Dedifferentiated amniotic fluid mesenchymal stem cell (primary cell): ENCODE data around the gene PLB1.

Experiments
- DNase-seq: peaks from one replicate; pipeline ENCODE4 v3.0.0-alpha.2; 2016; ENCODE audit errors: extremely low spot score

PLB1 gene

GRCh38 chr2:28627722-28628480, 132.0 kb downstream of the PLB1 start:
- no peak for DNase-seq

GRCh38 chr2:28628506-28628905, 132.6 kb downstream of the PLB1 start:
- DNase-seq, result no peak

- no peak for DNase-seq
These were observed 133.1 kb downstream of the PLB1 start for GRCh38 chr2:28628987-28629386.

- DNase-seq, result no peak
These were observed 134.1 kb downstream of the PLB1 start for GRCh38 chr2:28629910-28630309.

GRCh38 chr2:28630341-28630740, 134.5 kb downstream of the PLB1 start:
- DNase-seq, result no peak

- no peak for DNase-seq
These were observed 135.8 kb downstream of the PLB1 start for GRCh38 chr2:28631514-28632206.

- DNase-seq, result no peak
These were observed 136.9 kb downstream of the PLB1 start for GRCh38 chr2:28632791-28633190.

- DNase-seq, result no peak
These were observed 137.3 kb downstream of the PLB1 start for GRCh38 chr2:28633204-28633603.

GRCh38 chr2:28633746-28634145, 137.9 kb downstream of the PLB1 start:
- peak; percentile 38 for DNase-seq

GRCh38 chr2:28635191-28635611, 139.3 kb downstream of the PLB1 start:
- DNase-seq, result no peak

- DNase-seq, result no peak
These were observed 140.6 kb downstream of the PLB1 start for GRCh38 chr2:28636491-28636890.

- no peak for DNase-seq
These were observed 141.5 kb downstream of the PLB1 start for GRCh38 chr2:28637066-28638047.

- DNase-seq, result no peak
These were observed 142.2 kb downstream of the PLB1 start for GRCh38 chr2:28638102-28638501.

- DNase-seq, result no peak
These were observed 143.3 kb downstream of the PLB1 start for GRCh38 chr2:28639092-28639691.

GRCh38 chr2:28639836-28640235, 144.0 kb downstream of the PLB1 start:
- no peak for DNase-seq

GRCh38 chr2:28640260-28640907, 144.5 kb downstream of the PLB1 start:
- no peak for DNase-seq

- DNase-seq, result no peak
These were observed 145.0 kb downstream of the PLB1 start for GRCh38 chr2:28640908-28641300.

GRCh38 chr2:28642796-28643195, 146.9 kb downstream of the PLB1 start:
- no peak for DNase-seq

GRCh38 chr2:28643327-28643726, 147.5 kb downstream of the PLB1 start:
- DNase-seq, result no peak

- DNase-seq, result no peak
These were observed 148.1 kb downstream of the PLB1 start for GRCh38 chr2:28643911-28644334.

GRCh38 chr2:28644760-28645159, 148.9 kb downstream of the PLB1 start:
- DNase-seq, result no peak
